ENCODE measurements around the gene TUBB3. TPM values are rescaled to one million over a fixed set of nuclear protein-coding genes. Genes with fewer than 3 reads are reported as not detected.

TUBB3 gene
- total and polyA plus RNA-seq, 2 of the 8 experiments (the other 6 are each of a cell fraction or from before 2014, with no cell fraction given) = 275 to 393 TPM

GRCh38 chr16:89973654-89974335 lies 50.7 kb downstream of the TUBB3 start (continued):
- TF ChIP-seq, protein P1, sequence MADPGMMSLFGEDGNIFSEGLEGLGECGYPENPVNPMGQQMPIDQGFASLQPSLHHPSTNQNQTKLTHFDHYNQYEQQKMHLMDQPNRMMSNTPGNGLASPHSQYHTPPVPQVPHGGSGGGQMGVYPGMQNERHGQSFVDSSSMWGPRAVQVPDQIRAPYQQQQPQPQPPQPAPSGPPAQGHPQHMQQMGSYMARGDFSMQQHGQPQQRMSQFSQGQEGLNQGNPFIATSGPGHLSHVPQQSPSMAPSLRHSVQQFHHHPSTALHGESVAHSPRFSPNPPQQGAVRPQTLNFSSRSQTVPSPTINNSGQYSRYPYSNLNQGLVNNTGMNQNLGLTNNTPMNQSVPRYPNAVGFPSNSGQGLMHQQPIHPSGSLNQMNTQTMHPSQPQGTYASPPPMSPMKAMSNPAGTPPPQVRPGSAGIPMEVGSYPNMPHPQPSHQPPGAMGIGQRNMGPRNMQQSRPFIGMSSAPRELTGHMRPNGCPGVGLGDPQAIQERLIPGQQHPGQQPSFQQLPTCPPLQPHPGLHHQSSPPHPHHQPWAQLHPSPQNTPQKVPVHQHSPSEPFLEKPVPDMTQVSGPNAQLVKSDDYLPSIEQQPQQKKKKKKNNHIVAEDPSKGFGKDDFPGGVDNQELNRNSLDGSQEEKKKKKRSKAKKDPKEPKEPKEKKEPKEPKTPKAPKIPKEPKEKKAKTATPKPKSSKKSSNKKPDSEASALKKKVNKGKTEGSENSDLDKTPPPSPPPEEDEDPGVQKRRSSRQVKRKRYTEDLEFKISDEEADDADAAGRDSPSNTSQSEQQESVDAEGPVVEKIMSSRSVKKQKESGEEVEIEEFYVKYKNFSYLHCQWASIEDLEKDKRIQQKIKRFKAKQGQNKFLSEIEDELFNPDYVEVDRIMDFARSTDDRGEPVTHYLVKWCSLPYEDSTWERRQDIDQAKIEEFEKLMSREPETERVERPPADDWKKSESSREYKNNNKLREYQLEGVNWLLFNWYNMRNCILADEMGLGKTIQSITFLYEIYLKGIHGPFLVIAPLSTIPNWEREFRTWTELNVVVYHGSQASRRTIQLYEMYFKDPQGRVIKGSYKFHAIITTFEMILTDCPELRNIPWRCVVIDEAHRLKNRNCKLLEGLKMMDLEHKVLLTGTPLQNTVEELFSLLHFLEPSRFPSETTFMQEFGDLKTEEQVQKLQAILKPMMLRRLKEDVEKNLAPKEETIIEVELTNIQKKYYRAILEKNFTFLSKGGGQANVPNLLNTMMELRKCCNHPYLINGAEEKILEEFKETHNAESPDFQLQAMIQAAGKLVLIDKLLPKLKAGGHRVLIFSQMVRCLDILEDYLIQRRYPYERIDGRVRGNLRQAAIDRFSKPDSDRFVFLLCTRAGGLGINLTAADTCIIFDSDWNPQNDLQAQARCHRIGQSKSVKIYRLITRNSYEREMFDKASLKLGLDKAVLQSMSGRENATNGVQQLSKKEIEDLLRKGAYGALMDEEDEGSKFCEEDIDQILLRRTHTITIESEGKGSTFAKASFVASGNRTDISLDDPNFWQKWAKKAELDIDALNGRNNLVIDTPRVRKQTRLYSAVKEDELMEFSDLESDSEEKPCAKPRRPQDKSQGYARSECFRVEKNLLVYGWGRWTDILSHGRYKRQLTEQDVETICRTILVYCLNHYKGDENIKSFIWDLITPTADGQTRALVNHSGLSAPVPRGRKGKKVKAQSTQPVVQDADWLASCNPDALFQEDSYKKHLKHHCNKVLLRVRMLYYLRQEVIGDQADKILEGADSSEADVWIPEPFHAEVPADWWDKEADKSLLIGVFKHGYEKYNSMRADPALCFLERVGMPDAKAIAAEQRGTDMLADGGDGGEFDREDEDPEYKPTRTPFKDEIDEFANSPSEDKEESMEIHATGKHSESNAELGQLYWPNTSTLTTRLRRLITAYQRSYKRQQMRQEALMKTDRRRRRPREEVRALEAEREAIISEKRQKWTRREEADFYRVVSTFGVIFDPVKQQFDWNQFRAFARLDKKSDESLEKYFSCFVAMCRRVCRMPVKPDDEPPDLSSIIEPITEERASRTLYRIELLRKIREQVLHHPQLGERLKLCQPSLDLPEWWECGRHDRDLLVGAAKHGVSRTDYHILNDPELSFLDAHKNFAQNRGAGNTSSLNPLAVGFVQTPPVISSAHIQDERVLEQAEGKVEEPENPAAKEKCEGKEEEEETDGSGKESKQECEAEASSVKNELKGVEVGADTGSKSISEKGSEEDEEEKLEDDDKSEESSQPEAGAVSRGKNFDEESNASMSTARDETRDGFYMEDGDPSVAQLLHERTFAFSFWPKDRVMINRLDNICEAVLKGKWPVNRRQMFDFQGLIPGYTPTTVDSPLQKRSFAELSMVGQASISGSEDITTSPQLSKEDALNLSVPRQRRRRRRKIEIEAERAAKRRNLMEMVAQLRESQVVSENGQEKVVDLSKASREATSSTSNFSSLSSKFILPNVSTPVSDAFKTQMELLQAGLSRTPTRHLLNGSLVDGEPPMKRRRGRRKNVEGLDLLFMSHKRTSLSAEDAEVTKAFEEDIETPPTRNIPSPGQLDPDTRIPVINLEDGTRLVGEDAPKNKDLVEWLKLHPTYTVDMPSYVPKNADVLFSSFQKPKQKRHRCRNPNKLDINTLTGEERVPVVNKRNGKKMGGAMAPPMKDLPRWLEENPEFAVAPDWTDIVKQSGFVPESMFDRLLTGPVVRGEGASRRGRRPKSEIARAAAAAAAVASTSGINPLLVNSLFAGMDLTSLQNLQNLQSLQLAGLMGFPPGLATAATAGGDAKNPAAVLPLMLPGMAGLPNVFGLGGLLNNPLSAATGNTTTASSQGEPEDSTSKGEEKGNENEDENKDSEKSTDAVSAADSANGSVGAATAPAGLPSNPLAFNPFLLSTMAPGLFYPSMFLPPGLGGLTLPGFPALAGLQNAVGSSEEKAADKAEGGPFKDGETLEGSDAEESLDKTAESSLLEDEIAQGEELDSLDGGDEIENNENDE (IDR thresholded peaks at IDR 0.05; ENCODE audit: insufficient replicate concordance, low read length) = no peak
- no peak for TF ChIP-seq SIX5 (IDR thresholded peaks at IDR 0.05; ENCODE audit: low read depth, low read length)
- TF ChIP-seq, protein P2, sequence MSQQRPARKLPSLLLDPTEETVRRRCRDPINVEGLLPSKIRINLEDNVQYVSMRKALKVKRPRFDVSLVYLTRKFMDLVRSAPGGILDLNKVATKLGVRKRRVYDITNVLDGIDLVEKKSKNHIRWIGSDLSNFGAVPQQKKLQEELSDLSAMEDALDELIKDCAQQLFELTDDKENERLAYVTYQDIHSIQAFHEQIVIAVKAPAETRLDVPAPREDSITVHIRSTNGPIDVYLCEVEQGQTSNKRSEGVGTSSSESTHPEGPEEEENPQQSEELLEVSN (IDR thresholded peaks at IDR 0.05) = no peak
- no peak for TF ChIP-seq GTF2F1 (IDR thresholded peaks at IDR 0.05; ENCODE audit: borderline replicate concordance, low read depth, low read length)
- TF ChIP-seq CTCF (IDR thresholded peaks at IDR 0.05; ENCODE audit: control extremely low read depth in 1 of 3, insufficient read depth in 1 of 3, low read depth in 1 of 3, low read length in 3 of 3) = no peak
- TF ChIP-seq NRF1 (IDR thresholded peaks at IDR 0.05; ENCODE audit: low read depth, low read length) = no peak
- TF ChIP-seq POU5F1 (IDR thresholded peaks at IDR 0.05; ENCODE audit: low read depth, low read length) = no peak
- no peak for TF ChIP-seq CREB1 (IDR thresholded peaks at IDR 0.05)
